ENCODE measurements around the gene ZIC2. TPM values are rescaled to one million over a fixed set of nuclear protein-coding genes. Genes with fewer than 3 reads are reported as not detected.

Gene ZIC2
- total RNA-seq, 1 donor from 2014 or later = 1.8 TPM

- Mint-ChIP-seq H3K9me3 (ENCODE audit: unreplicated experiment) (peaks cover 22% of the 10 kb centered on the region), H3K36me3 (ENCODE audit: low read depth, unreplicated experiment) (peaks cover 3% of the 10 kb centered on the region), H3K27ac (ENCODE audit: unreplicated experiment) (no peak overlapping the region), H3K4me3 (ENCODE audit: unreplicated experiment) (no peak overlapping the region), H3K4me1 (ENCODE audit: low read depth, unreplicated experiment) (no peaks in the 10 kb centered on the region), H3K27me3 (ENCODE audit: low read depth, unreplicated experiment) (peaks cover 72% of the 10 kb centered on the region)
- FAIRE-seq = no peak
- H3K36me3 ChIP-seq (ENCODE audit: insufficient read depth, low read length) = no peaks in the 10 kb centered on the region
- no peaks in the 10 kb centered on the region for H3K79me2 ChIP-seq (ENCODE audit: insufficient read depth, low read length)
- TF ChIP-seq, protein P1, sequence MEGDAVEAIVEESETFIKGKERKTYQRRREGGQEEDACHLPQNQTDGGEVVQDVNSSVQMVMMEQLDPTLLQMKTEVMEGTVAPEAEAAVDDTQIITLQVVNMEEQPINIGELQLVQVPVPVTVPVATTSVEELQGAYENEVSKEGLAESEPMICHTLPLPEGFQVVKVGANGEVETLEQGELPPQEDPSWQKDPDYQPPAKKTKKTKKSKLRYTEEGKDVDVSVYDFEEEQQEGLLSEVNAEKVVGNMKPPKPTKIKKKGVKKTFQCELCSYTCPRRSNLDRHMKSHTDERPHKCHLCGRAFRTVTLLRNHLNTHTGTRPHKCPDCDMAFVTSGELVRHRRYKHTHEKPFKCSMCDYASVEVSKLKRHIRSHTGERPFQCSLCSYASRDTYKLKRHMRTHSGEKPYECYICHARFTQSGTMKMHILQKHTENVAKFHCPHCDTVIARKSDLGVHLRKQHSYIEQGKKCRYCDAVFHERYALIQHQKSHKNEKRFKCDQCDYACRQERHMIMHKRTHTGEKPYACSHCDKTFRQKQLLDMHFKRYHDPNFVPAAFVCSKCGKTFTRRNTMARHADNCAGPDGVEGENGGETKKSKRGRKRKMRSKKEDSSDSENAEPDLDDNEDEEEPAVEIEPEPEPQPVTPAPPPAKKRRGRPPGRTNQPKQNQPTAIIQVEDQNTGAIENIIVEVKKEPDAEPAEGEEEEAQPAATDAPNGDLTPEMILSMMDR (IDR thresholded peaks at IDR 0.05; ENCODE audit: insufficient read depth, low read depth, low read length) = no peak
- no peak for TF ChIP-seq EZH2 (IDR thresholded peaks at IDR 0.05; ENCODE audit: insufficient read depth, low read length)
- H3K4me2 ChIP-seq (ENCODE audit: low read length) = no peak overlapping the region
- no peak overlapping the region for H3K9ac ChIP-seq (ENCODE audit: low read length)
- no peak overlapping the region for H2AFZ ChIP-seq (ENCODE audit: low read depth, low read length)
- H3K9me3 ChIP-seq (ENCODE audit: insufficient read depth, low read depth, low read length) = peaks cover 4% of the 10 kb centered on the region
- no peak overlapping the region for H3K27ac ChIP-seq (ENCODE audit: low read depth, low read length)
- no peaks in the 10 kb centered on the region for H4K20me1 ChIP-seq (ENCODE audit: insufficient read depth, low read length)
- peaks cover 76% of the 10 kb centered on the region for H3K27me3 ChIP-seq (ENCODE audit: insufficient read depth, low read length)
- H3K4me1 ChIP-seq (ENCODE audit: insufficient read depth, low read length) = peaks cover 3% of the 10 kb centered on the region
- H3K4me3 ChIP-seq (ENCODE audit: insufficient read depth, low read depth, low read length) = no peak overlapping the region
- DNase-seq (ENCODE audit: low read depth) = no peak
Measured at GRCh38 chr13:99976575-99976974, 5.0 kb upstream of the ZIC2 start.

GRCh38 chr13:99977334-99977911, 4.2 kb upstream of the ZIC2 start:
- peaks cover 66% of the 10 kb centered on the region for H3K27me3 Mint-ChIP-seq (ENCODE audit: low read depth, unreplicated experiment)
- Histone ChIP-seq H4K20me1 (ENCODE audit: insufficient read depth, low read length) (no peaks in the 10 kb centered on the region), H3K27ac (ENCODE audit: low read depth, low read length) (no peak overlapping the region), H3K9me3 (ENCODE audit: insufficient read depth, low read depth, low read length) (no peaks in the 10 kb centered on the region), H3K4me2 (ENCODE audit: low read length) (peak overlapping the region; percentile 72), H3K36me3 (ENCODE audit: insufficient read depth, low read length) (no peaks in the 10 kb centered on the region), H2AFZ (ENCODE audit: low read depth, low read length) (no peak overlapping the region), H3K4me1 (ENCODE audit: insufficient read depth, low read length) (peaks cover 3% of the 10 kb centered on the region), H3K27me3 (ENCODE audit: insufficient read depth, low read length) (peaks cover 67% of the 10 kb centered on the region), H3K4me3 (ENCODE audit: insufficient read depth, low read depth, low read length) (no peak overlapping the region), H3K79me2 (ENCODE audit: insufficient read depth, low read length) (peaks cover 6% of the 10 kb centered on the region), H3K9ac (ENCODE audit: low read length) (no peak overlapping the region)
- no peaks in the 10 kb centered on the region for H3K36me3 Mint-ChIP-seq (ENCODE audit: low read depth, unreplicated experiment)
- TF ChIP-seq, protein P1 (IDR thresholded peaks at IDR 0.05; ENCODE audit: insufficient read depth, low read depth, low read length) = no peak
- no peak for TF ChIP-seq EZH2 (IDR thresholded peaks at IDR 0.05; ENCODE audit: insufficient read depth, low read length)
- H3K4me1 Mint-ChIP-seq (ENCODE audit: low read depth, unreplicated experiment) = no peaks in the 10 kb centered on the region
- FAIRE-seq = no peak
- no peak overlapping the region for H3K27ac Mint-ChIP-seq (ENCODE audit: unreplicated experiment)
- H3K4me3 Mint-ChIP-seq (ENCODE audit: unreplicated experiment) = no peak overlapping the region
- no peak for DNase-seq (ENCODE audit: low read depth)
- H3K9me3 Mint-ChIP-seq (ENCODE audit: unreplicated experiment) = peaks cover 17% of the 10 kb centered on the region

Data from astrocyte (in vitro differentiated cells and primary cell).